ENCODE data around the gene MAP2K5.

MAP2K5 gene

DNA sequence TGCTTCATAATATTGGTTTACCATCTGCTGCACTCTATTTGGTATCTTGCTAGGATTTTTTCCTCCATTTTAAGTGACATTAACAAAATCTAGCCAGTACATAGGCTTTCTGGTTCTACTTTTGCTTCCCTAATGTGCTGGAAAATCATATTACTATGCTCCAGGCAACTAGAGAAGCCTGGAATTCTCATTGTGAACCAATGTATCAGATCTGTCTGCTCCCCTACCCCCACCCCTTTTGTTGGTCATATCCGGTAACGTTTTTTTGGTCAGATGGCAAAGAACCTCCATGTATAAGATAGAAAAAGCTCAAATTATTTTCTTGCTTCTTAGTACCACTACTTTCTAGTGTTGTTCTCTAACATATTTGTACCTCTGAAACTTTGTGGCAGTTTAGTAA lies 17.1 kb downstream of the MAP2K5 start:
- no peak for DNase-seq (ENCODE audit: low spot score)

DNA sequence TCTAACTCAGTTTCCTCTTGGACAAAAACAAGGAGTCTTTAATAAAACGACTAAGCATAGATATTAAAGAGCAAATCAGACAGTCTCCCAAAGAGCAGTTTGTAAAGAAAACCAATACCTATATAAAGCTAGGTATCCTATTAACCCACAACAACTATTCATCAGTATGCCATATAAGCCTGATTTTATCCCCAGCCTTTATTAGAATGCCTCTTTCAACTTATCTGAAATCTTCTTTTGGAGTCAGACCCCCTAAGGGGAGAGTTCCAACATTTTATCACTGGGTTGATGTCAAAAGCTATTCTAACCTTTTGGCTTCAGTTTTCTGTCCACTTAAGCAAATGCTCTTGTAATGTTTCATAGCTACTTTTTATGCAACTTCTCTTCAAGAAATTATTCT lies 17.8 kb downstream of the MAP2K5 start:
- no peak for DNase-seq (ENCODE audit: low spot score)

DNA sequence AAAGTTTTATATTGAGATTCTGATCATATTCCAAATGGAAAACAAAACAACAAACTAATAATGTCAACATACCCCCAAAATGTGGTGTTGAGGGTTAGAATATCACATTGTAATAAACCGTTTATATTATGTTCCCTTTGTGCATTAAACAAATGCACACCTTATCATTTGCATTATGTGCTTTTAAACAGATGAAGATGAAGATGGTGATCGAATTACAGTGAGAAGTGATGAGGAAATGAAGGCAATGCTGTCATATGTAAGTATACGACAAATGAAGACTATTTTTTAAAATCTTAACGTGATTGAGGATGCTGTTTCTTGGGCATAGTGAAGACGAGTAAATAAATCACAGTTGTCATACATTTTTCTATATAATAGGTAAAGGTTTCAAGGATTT lies 20.6 kb downstream of the MAP2K5 start:
- DNase-seq (ENCODE audit: low spot score): no peak

GRCh38 chr15:67564021-67564967 lies 21.8 kb downstream of the MAP2K5 start:
- DNase-seq (ENCODE audit: low spot score): no peak

DNA sequence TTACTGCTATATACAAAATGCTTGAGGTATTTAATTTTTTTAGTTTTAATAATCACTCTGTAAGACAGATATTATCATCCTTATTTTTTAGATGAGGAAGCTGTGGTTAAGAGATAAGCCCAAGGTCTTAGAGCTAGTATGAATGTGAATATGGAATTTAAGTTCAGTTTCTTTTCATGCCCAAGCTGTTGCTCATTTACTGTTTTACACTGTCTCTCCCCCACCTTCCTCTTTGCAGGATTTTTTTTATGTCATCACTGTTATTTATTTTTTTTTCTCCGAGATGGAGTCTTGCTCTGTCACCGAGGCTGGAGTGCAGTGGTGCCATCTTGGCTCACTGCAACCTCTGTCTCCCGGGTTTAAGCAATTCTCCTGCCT lies 22.5 kb downstream of the MAP2K5 start:
- DNase-seq (ENCODE audit: low spot score): no peak

- DNase-seq (ENCODE audit: low spot score): no peak
These were observed 27.2 kb downstream of the MAP2K5 start for GRCh38 chr15:67569668-67570067.

DNA sequence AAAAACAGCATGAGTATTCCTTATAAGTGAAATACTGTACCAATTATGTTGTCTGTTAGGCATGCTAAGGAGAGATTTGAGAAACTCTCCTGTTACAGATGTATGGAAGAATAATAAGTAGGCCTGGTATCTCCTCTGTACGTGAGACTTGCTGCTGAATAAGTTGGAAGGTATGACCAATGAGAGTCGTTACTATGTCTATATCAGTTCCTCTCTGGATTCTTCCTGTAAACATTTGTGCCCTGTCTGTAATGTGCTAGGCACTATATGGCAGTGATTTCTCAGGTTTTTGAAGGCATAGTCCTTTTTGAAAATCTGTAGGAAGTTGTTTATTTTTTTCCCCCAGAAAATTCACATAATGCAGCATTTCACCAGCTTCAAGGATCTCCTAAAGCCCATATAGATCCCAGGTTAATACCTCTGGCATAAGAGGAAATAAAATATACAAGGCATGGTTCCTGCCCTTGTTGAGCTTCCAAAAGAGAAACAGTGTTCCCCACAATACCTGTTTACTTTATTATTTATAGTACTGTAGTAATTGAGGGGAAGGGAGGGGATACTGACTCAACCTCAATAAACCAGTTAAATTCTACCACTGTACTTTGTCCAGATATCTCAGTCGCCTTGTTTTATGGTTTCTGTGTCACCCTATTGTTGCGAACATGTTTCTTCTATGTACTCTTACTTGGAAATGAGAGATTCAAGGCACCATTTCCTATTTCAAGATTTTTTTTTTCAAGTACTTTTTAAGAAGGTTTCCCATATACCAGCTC lies 28.6 kb downstream of the MAP2K5 start:
- no peak for DNase-seq (ENCODE audit: low spot score)

- no peak for DNase-seq (ENCODE audit: low spot score)
These were observed 29.3 kb downstream of the MAP2K5 start for GRCh38 chr15:67571648-67572415.

DNA sequence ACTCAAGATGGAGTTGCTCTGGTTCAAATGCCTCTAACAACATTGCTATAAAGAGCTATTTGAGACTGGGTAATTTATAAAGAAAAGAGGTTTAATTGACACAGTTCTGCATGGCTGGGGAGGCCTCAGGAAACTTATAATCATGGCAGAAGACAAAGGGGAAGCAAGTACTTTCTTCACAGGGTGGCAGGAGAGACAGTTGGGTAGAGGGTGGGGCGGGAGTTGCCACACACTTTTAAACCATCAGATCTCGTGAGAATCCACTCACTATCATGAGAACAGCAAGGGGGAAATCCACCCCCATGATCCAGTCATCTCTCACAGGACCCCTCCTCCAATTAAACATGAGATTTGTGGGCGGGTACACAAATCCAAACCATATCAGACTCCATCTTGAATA lies 30.7 kb downstream of the MAP2K5 start:
- no peak for DNase-seq (ENCODE audit: low spot score)

DNA sequence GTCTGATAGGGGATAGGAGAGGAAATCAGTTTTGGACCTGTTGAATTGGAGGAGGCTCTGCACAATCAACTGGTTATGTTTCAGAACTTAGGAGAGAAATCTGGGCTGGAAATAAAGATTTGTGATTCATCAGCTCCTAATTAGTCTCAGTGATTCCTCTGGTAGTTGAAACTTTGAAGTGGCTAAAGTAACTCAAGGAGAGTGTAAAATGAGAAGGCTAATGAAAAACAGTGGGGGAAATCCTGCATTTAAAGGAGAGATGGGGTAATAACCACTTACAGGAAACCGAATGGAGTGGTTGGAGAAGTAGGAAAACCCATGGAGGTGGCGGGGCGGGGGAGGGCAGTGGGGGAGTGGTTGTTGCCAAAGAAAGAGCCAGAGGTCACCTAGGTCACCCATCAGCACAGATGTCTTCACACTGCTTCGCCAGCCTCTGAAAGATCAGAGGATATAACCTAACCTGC lies 32.6 kb downstream of the MAP2K5 start:
- DNase-seq (ENCODE audit: low spot score): peak; percentile 19

- no peak for DNase-seq (ENCODE audit: low spot score)
These were observed 35.6 kb downstream of the MAP2K5 start for GRCh38 chr15:67578020-67578600.

DNA sequence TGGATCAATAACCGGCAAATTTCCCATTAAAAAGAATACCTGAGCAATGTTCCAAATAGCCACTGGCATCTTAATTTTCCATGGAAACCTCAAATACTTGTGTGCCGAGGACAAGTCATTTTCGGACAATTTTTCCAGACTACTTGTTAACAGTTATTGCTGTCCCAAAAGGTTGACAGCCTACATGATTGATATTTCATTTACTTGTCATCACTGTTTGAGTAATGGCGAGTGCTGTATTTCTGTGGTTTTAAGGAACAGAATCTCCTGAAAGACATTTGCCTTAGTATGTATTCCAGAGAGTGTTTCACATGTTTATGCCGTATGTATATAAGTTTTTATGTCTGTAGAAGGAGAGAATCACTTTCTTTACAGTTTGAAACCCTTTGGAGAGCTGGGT lies 36.7 kb downstream of the MAP2K5 start:
- no peak for DNase-seq (ENCODE audit: low spot score)

DNA sequence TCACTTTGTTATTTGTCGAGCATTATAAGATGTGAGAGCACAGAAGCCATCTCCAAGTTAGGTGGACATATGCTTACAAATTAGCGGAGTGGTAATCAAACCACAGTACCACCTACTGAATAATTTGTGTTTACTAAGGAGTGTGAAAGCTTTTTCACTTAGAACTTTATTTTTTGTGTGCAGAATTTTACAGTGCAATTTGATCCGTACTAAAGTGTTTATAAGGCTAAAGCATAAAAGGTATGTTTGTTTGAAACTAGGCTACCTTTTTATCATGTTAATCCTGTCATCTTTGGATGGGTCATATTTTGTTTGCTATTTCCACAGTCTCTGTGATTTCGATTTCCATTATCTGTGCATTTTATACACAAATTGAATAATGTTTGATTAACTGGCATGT lies 37.5 kb downstream of the MAP2K5 start:
- no peak for DNase-seq (ENCODE audit: low spot score)

- no peak for DNase-seq (ENCODE audit: low spot score)
These were observed 41.7 kb downstream of the MAP2K5 start for GRCh38 chr15:67584157-67584556.

DNA sequence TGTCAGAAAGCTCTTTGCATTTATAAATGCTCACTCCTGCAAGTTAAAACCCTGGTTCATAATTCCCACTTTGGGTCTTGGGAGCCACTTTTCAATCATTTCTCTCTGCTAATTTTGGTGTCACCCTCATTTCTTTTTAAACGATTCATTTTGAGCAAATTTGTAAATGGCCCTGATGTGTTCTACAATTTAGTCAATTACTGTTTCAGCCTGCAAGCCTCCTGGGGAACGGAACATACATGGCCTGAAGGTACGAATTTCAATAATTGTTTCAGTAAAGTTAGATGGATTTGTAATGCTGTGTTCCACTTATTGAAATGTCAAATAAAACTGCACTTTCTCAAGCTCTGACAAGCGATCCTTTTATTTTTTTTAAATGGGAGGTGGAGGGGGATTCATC lies 43.2 kb downstream of the MAP2K5 start:
- DNase-seq (ENCODE audit: low spot score): no peak

DNA sequence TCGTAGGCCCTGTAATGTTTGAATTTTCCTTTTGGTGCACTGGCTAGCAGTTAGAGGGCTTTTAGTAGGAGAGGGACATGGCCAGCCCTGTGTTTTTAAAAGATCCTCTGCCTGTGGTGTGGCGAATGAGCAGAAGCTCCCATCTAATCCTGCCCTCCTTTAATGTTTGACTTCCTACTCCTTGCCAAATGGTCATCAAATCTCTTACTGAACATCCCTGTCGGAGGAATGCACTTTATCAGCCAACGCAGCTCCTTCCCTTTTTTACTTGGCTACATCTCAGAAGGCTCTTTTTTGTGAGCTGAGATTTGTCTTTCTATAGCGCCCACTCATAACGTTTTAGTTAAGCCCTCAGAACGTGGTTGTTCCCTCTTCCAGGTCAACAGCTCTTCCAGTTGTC lies 44.8 kb downstream of the MAP2K5 start:
- no peak for DNase-seq (ENCODE audit: low spot score)

DNA sequence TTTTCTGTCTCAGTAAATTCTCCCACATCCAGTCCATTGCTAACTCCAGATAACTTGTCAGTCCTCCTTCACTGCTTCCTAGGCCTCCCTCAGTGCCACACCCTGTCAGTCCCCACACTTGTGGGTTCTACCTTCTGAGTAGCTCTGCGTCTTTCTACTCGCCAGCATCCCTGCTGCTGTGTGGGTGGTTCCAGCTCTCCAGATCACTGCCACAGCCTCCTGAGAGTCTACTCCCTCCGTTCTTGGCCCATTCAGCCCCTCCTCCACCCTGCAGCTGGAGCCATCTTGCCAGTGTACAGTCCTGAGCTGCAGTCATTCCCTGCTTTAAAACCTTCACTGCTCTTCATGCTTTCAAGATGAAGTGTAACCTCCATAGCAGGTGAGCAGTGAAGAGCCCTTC lies 45.3 kb downstream of the MAP2K5 start:
- no peak for DNase-seq (ENCODE audit: low spot score)

- DNase-seq (ENCODE audit: low spot score): no peak
These were observed 47.7 kb downstream of the MAP2K5 start for GRCh38 chr15:67590191-67590590.

GRCh38 chr15:67592245-67592644 lies 49.7 kb downstream of the MAP2K5 start:
- no peak for DNase-seq (ENCODE audit: low spot score)

DNA sequence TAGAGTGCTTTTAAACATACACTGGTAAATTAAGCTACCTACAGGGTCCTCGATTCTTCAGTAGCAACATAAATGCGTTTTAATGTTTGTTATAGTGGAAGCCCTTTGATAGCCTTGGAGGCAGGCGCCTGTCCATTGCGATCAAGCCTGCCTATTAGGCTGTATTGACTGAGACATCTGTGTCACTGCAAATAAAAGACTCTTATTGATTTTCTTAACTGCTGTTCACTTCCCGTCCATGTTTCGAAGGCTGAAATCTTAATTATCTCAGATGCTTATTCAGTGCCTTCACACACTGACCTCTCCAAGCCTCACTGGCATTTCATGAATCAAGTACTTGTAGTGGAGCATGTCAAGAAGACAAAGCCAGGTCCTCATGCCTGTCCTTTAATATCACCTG lies 51.1 kb downstream of the MAP2K5 start:
- DNase-seq (ENCODE audit: low spot score): no peak

- DNase-seq (ENCODE audit: low spot score): no peak
These were observed 52.3 kb downstream of the MAP2K5 start for GRCh38 chr15:67594770-67595169.

- DNase-seq (ENCODE audit: low spot score): no peak
These were observed 53.1 kb downstream of the MAP2K5 start for GRCh38 chr15:67595572-67595971.

Data from AG08395 (cell line).